Peyer's patch (tissue), 4 donors: ENCODE measurements around the gene GALNT13.

ENCODE experiments used
- CTCF ChIP-seq, 6 experiments: fragments of 450-650 bp in 4 of 6; fragments of 200-600 bp in 2 of 6; sonication (generic) in 1 of 6; IDR thresholded peaks; one replicate each; pipeline ENCODE4 v1.5.1; 2017 to 2019; ENCODE audit warnings: antibody characterized with exemption in 6 of 6, mild to moderate bottlenecking in 3 of 6, moderate library complexity in 1 of 6
- POLR2A ChIP-seq, 2 donors: fragments of 450-650 bp; IDR thresholded peaks; one replicate each; pipeline ENCODE4 v1.5.1; 2017; ENCODE audit warnings: antibody characterized with exemption in 2 of 2, mild to moderate bottlenecking in 2 of 2, moderate library complexity in 2 of 2

- TF ChIP-seq CTCF (IDR thresholded peaks at IDR 0.05) (no peak), POLR2A (IDR thresholded peaks at IDR 0.05) (no peak)
Observed at GRCh38 chr2:154408786-154409185, 537.1 kb downstream of the GALNT13 start.
